Nephron progenitor cell (in vitro differentiated cells): Measurements from ENCODE around the gene ZFAND6.

Experiments used
- DNase-seq: peaks from one replicate; pipeline ENCODE4 v3.0.0; 2021
- H3K27ac Mint-ChIP-seq: 2 replicates; pipeline ENCODE4 v1.8.0; 2021; ENCODE audit warnings: mild to moderate bottlenecking, moderate library complexity, mixed read lengths
- H3K27me3 Mint-ChIP-seq: 2 replicates; pipeline ENCODE4 v1.8.0; 2021; ENCODE audit warnings: mild to moderate bottlenecking, low read depth, mixed read lengths; ENCODE audit not compliant: poor library complexity
- H3K36me3 Mint-ChIP-seq: 2 replicates; pipeline ENCODE4 v1.8.0; 2021; ENCODE audit warnings: low read depth, mixed read lengths
- H3K4me1 Mint-ChIP-seq: 2 replicates; pipeline ENCODE4 v1.8.0; 2021; ENCODE audit warnings: mixed read lengths
- H3K4me3 Mint-ChIP-seq: 2 replicates; pipeline ENCODE4 v1.8.0; 2021; ENCODE audit warnings: mild to moderate bottlenecking, moderate library complexity, mixed read lengths
- H3K9me3 Mint-ChIP-seq: 2 replicates; pipeline ENCODE4 v1.8.0; 2021; ENCODE audit warnings: mild to moderate bottlenecking, moderate library complexity, mixed read lengths
- TF ChIP-seq, protein P1 (sequence below): fragments of 200-600 bp; sonication (generic); IDR thresholded peaks from 2 replicates; pipeline ENCODE4 v1.5.0; 2021; ENCODE audit warnings: antibody characterized with exemption

Gene ZFAND6

DNA sequence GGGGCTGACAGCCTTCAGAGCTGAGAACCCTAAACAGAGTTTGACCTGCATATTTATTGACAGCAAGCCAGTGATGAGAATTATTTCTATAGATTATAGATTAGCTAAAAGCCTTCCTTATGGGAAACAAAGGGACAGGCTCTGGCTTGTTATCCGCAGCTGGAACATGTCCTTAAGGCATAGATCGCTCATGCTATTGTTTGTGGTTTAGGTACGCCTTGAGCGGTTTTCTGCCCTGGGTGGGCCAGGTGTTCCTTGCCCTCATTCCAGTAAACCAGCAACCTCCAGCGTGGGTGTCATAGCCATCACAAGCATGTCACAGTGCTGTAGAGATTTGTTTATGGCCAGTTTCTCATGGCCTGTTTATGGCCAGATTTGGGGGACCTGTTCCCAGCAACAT, 83.2 kb downstream of the ZFAND6 start:
- Mint-ChIP-seq H3K27ac (no peak overlapping the region), H3K4me1 (no peaks in the 10 kb centered on the region), H3K27me3 (peaks cover 14% of the 10 kb centered on the region), H3K9me3 (peaks cover 4% of the 10 kb centered on the region), H3K4me3 (no peak overlapping the region), H3K36me3 (peaks cover 5% of the 10 kb centered on the region)
- TF ChIP-seq, protein P1, sequence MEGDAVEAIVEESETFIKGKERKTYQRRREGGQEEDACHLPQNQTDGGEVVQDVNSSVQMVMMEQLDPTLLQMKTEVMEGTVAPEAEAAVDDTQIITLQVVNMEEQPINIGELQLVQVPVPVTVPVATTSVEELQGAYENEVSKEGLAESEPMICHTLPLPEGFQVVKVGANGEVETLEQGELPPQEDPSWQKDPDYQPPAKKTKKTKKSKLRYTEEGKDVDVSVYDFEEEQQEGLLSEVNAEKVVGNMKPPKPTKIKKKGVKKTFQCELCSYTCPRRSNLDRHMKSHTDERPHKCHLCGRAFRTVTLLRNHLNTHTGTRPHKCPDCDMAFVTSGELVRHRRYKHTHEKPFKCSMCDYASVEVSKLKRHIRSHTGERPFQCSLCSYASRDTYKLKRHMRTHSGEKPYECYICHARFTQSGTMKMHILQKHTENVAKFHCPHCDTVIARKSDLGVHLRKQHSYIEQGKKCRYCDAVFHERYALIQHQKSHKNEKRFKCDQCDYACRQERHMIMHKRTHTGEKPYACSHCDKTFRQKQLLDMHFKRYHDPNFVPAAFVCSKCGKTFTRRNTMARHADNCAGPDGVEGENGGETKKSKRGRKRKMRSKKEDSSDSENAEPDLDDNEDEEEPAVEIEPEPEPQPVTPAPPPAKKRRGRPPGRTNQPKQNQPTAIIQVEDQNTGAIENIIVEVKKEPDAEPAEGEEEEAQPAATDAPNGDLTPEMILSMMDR: no peak
- DNase-seq: no peak

DNA sequence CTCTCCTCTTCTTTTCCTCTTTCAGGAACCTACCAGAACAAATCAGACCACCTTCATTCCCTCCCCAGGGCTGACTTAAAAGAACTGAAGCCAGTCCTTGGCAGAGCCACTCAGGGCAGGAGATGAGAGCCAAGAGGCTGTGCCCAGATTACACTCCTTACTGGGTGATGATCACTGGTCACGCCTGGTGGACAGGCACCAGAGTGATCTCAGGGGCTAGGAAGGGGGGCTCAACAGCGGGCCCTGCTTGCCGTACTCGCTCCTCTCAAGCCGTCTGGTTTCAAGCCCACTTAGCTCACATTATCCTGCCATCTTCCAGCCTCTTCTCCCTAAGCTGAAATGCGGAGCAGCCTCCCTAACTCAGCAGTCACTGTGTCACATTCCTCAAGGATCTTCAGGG, 91.7 kb downstream of the ZFAND6 start:
- peaks cover 3% of the 10 kb centered on the region for H3K9me3 Mint-ChIP-seq
- peaks cover 19% of the 10 kb centered on the region for H3K27me3 Mint-ChIP-seq
- DNase-seq: peak; percentile 14
- TF ChIP-seq, protein P1: no peak
- H3K36me3 Mint-ChIP-seq: no peaks in the 10 kb centered on the region
- peaks cover 60% of the 10 kb centered on the region for H3K4me1 Mint-ChIP-seq
- no peak overlapping the region for H3K4me3 Mint-ChIP-seq
- no peak overlapping the region for H3K27ac Mint-ChIP-seq

DNA sequence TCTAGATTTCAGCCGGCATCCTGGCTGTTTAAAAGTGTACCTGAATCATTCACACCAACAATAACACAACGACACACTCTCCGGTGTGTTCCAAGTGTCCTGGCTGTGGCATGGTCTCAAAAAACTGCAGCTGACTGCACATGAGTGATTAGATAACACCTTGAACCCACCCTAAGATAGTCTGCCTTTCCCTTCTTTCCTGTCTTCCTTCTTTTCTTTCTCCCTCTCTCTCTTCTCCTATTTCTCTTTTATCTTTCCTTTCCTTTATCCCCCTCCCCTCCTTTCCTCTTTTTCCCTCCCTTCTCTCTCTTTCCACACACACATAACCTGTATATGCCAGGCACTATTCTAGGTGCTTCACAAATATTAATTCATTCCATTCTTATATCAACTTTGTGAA, 92.1 kb downstream of the ZFAND6 start:
- Mint-ChIP-seq H3K36me3 (no peaks in the 10 kb centered on the region), H3K4me1 (peaks cover 64% of the 10 kb centered on the region), H3K4me3 (peak overlapping the region; percentile 78), H3K9me3 (no peaks in the 10 kb centered on the region), H3K27me3 (peaks cover 17% of the 10 kb centered on the region), H3K27ac (no peak overlapping the region)
- no peak for DNase-seq
- TF ChIP-seq, protein P1: no peak

DNA sequence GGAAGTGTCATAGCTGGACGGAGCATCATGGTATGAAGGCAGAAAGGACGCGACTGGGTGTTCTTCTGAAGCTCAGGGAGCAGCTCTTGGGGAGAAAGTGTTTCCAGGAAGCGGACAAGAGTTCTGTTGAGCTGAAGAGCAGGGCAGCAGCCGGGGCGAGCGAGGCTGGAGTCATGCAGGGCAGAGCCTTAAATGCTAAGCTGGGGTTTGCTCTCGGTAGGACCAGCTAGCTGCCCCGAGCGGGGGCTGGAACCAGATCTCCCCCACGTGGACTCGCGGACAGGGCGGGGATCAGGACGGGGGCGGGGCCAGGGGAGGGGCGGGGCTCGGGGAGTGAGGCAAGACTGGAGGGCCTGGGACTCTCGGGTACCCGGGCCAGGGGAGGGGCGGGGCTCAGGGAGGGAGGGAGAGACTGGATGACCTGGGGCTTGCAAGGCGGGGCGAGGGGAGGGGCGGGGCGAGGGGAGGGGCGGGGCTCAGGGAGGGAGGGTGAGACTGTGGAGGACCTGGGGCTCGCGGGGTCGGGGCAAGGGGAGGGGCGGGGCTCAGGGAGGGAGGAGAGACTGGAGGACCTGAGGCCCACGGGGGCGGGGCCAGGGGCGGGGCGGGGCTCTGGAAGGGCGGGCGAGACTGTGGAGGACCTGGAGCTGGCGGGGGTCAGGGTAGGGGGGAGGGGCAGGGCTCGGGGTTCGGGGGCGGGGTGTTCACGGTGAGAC, 92.9 kb downstream of the ZFAND6 start:
- H3K9me3 Mint-ChIP-seq: no peaks in the 10 kb centered on the region
- TF ChIP-seq, protein P1: no peak
- DNase-seq: peak; percentile 96
- H3K27me3 Mint-ChIP-seq: peaks cover 17% of the 10 kb centered on the region
- peak overlapping the region; percentile 96 for H3K4me3 Mint-ChIP-seq
- H3K4me1 Mint-ChIP-seq: peaks cover 71% of the 10 kb centered on the region
- peak overlapping the region; percentile 55 for H3K27ac Mint-ChIP-seq
- no peaks in the 10 kb centered on the region for H3K36me3 Mint-ChIP-seq

DNA sequence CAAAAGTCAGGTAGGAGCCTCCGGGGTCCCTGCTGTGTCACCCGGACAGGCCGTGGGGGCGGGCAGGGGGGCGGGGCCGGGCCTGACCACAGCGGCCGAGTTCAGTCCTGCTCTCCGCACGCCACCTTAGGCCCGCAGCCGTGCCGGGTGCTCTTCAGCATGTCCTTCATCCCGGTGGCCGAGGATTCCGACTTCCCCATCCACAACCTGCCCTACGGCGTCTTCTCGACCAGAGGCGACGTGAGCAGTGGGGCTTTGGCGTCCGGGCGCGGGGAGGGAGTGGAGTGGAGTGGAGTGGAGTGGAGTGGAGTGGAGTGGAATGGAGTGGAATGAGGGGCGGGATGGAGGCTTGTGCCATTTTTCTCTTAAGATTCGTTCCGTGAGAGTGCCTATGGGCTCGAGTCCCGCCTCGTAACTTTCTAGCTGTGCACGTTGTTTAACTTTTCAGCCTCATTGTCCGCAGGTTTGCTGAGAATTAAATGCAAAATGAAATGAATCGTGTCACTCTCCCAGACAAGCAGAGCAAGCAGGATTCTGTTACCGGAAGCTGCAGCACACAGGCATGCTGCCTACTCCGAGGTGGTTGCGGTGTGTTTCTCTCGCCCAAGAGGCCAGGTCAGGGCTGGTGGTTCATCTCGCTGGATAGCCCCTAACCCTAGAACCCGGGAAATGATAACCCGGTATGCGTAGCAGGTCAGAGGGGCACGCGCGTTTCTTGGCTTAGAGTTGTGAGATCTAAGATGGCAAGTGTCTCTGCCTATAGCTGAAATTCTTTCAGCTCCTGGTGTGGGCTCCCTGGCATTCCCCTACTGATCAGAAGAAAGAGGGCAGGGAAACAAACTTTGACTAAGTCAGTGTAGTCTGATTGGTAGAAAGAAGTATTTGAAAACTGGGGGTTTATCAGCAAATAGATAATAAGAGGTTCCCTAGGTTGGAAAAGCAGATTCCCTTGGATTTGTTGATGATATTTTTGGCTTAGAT, 93.7 kb downstream of the ZFAND6 start, which contains the start of gene FAH:
Gene FAH (plus strand): TSS at position 104 of the 981 bp plus-strand sequence. CDS start 56 bp downstream, at position 160.
- Mint-ChIP-seq H3K4me1 (peaks cover 75% of the 10 kb centered on the region), H3K36me3 (peaks cover 4% of the 10 kb centered on the region), H3K9me3 (no peaks in the 10 kb centered on the region), H3K27me3 (peaks cover 17% of the 10 kb centered on the region), H3K4me3 (peak within 1 kb of the TSS; percentile 96), H3K27ac (peak within 1 kb of the TSS; percentile 94)
- peak; percentile 24 for DNase-seq
- TF ChIP-seq, protein P1: no peak
